Measurements from ENCODE around the gene BTN2A1. TPM values are rescaled to one million over a fixed set of nuclear protein-coding genes. Genes with fewer than 3 reads are reported as not detected.
"Not testable (repeated sequence)": the region's sequence is repeated elsewhere in the genome, so short reads cannot be mapped to it uniquely, and the experiment has no call there.

Gene BTN2A1
- total RNA-seq, 2 experiments from 2014 or later = 21.9 to 22.7 TPM

DNA sequence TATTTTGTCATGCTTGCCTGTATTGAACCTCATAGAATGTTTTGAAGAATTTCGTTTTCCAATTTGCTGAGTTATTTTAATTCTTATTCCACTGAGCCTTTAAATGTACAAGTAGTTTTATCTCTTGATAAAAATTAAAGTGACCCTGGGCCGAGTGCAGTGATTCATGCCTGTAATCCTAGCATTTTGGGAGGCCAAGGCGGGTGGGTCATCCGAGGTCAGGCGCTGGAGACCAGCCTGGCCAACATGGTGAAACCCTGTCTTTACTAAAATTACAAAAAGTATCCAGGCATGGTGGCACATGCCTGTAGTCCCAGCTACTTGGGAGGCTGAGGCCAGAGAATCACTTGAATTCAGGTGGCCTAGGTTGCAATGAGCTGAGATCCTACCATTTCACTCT is 3.6 kb downstream of the BTN2A1 start:
- CTCF ChIA-PET, POLR2A ChIA-PET: not testable (repeated sequence)

DNA sequence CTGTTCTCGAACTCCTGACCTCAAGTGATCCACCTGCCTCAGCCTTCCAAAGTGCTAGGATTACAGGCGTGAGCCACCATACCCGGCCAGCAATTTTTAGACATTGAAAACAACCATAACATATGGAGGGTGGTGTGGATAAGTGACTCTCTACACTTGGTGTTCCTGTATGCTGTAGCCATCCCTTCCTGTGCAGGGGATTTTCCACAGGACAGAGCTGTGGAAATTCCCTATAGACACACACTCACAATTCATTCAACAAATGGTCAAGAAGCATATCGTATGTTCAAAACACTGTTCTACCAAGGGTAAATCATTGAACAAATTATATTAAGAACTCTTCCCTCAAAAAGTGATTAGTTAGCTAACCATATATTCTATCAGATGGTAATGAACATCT is 6.3 kb downstream of the BTN2A1 start:
- CTCF ChIA-PET = interaction anchor here (1.5 kb wide), 1 partner anchor 18 kb away, joined by 4 read pairs; no protein-coding TSS in a partner anchor
- POLR2A ChIA-PET = no interaction called here

GRCh38 chr6:26464416-26465131 is 6.8 kb downstream of the BTN2A1 start:
- CTCF ChIA-PET = interaction anchor here (1.5 kb wide), 1 partner anchor 19 kb away, joined by 4 read pairs; no protein-coding TSS in a partner anchor

GRCh38 chr6:26465776-26466175 is 8.0 kb downstream of the BTN2A1 start:
- POLR2A ChIA-PET = no interaction called here
- CTCF ChIA-PET = no interaction called here

More at GRCh38 chr6:26464416-26465131, 6.8 kb downstream of the BTN2A1 start:
- POLR2A ChIA-PET = no interaction called here

DNA sequence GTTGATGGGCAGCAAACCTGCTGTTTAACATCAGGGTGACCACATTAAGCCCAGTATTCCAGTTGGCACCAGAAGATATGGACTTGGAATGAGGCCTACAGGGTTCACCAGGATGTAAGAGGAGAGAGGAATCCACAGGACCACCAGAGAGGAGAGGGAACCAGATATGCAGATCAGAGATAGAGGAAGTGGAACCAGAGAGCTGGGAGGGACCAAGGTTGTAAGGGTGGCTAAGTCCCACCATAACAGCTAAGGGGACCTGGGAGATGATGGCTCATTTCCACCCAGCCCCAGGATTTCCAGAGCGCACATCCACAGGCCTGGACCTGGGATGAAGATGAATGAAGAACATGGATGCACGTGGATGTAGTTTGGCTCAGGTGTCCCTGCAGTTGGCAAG is 11.1 kb downstream of the BTN2A1 start:
- CTCF ChIA-PET = interaction anchor here (0.6 kb wide), 1 partner anchor 1221 kb away, joined by 3 read pairs; no protein-coding TSS in a partner anchor

DNA sequence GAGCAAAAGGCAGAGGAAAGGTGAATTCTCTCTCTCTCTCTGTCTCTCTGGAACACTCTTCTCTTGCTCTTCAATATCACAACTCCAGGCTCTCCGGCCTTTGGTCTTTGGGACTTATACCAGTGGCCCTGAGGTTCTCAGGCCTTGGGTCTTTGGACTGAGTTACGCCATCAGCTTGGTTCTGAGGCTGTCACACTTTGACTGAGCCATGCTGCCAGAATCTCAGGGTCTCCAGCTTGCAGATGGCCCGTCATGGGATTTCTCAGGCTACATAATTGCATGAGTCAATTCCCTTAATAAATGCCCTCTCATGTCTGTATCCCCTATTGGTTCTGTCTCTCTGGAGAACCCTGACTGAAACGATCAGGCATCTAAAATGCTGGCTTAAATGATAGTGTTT is 12.9 kb downstream of the BTN2A1 start:
- ChIA-PET CTCF (no interaction called here), POLR2A (no interaction called here)

More for the DNA sequence above, 11.1 kb downstream of the BTN2A1 start:
- POLR2A ChIA-PET = no interaction called here

- ChIA-PET CTCF (no interaction called here), POLR2A (no interaction called here)
Measured at GRCh38 chr6:26471970-26472369, 14.2 kb downstream of the BTN2A1 start.

- ChIA-PET POLR2A (no interaction called here), CTCF (interaction anchor here (1.2 kb wide), 1 partner anchor 79 kb away, joined by 4 read pairs; no protein-coding TSS in a partner anchor)
Measured at GRCh38 chr6:26472549-26473290, 15.0 kb downstream of the BTN2A1 start.

GRCh38 chr6:26473429-26473757 is 15.6 kb downstream of the BTN2A1 start:
- ChIA-PET CTCF (interaction anchor here (1.0 to 1.2 kb wide), 2 partner anchors 78 to 132 kb away, joined by 3 to 4 read pairs; no protein-coding TSS in a partner anchor), POLR2A (interaction anchor here (0.6 kb wide), 1 partner anchor 73 kb away, joined by 6 read pairs; no protein-coding TSS in a partner anchor)

- CTCF ChIA-PET = interaction anchor here (1.0 to 1.2 kb wide), 2 partner anchors 77 to 132 kb away, joined by 3 to 4 read pairs; no protein-coding TSS in a partner anchor
- POLR2A ChIA-PET = interaction anchor here (0.6 to 1.2 kb wide), 2 partner anchors 28 to 73 kb away, joined by 6 to 8 read pairs; no protein-coding TSS in a partner anchor
Measured at GRCh38 chr6:26473758-26474438, 16.1 kb downstream of the BTN2A1 start.

- POLR2A ChIA-PET = interaction anchor here (1.2 kb wide), 1 partner anchor 28 kb away, joined by 8 read pairs; no protein-coding TSS in a partner anchor
- CTCF ChIA-PET = no interaction called here
Measured at GRCh38 chr6:26474439-26474881, 16.7 kb downstream of the BTN2A1 start.

DNA sequence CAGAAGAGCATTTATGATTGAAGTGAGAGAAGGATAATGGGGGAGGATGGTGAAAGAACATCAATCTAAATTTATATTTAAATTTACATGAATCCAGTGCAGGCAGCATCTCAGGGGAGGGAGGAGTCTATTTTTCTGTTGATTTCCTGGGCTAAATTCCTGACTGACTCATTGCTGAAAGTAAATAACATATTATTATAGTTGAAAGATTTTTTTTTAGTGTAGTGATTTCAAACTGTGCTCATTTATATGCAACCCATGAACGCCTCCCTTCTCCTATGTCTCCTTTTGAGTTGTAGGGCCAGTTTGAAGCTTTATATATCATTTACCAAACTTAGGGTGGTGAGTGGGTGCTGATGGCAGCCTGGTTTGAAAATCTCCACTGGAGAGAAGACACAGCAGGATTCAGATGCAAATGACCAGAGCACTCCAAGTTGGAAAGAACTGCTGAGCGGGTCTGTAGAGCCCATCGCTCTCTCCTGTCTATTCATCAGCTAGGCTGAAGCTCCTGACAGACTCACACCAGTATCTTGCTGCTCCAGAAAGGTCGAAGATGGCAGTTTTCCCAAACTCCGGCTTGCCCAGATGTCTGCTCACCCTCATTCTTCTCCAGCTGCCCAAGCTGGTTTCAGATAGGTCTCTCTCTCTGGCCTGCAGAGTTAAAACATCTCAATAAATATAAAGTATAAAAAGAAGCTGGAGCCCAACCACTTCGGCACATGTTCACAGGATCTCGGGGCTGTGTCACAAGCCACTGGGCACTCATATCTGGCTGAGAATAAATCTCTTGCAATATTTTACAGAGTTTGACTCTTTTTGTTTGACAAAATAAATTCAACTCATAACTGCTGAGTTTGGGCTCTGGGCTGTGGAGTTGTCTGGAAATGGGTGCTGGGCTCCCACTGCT is 18.3 kb downstream of the BTN2A1 start:
- CTCF ChIA-PET = interaction anchor here (1.2 kb wide), 2 partner anchors 19 to 135 kb away, joined by 3 read pairs; no protein-coding TSS in a partner anchor
- POLR2A ChIA-PET = no interaction called here

GRCh38 chr6:26476896-26477295 is 19.1 kb downstream of the BTN2A1 start:
- ChIA-PET CTCF (interaction anchor here (1.2 kb wide), 2 partner anchors 18 to 136 kb away, joined by 3 read pairs; no protein-coding TSS in a partner anchor), POLR2A (no interaction called here)

DNA sequence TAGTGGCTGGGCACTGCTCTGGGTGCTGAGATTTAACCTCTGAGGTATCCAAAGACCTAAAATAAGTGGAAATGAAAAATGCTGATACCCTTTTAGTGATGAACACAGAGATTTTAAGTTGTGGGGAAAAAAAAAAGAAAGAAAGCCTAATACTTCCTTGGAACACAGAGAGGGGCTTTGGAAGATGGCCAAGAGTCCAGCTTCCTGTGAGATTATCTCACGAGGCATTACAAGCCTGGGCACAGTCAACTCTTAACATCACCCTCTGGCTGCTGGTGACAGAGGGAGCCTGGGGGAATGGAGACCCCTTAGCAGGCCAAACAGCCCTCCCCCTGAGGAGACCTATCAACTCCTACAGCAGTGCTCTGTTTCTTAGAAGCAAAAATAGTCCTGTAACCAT is 19.7 kb downstream of the BTN2A1 start:
- CTCF ChIA-PET = interaction anchor here (1.2 kb wide), 1 partner anchor 17 kb away, joined by 3 read pairs; no protein-coding TSS in a partner anchor
- POLR2A ChIA-PET = no interaction called here

GRCh38 chr6:26478100-26478984 is 20.6 kb downstream of the BTN2A1 start:
- POLR2A ChIA-PET = no interaction called here
- CTCF ChIA-PET = no interaction called here

- POLR2A ChIA-PET = no interaction called here
- CTCF ChIA-PET = no interaction called here
Measured at GRCh38 chr6:26478985-26479278, 21.2 kb downstream of the BTN2A1 start.

DNA sequence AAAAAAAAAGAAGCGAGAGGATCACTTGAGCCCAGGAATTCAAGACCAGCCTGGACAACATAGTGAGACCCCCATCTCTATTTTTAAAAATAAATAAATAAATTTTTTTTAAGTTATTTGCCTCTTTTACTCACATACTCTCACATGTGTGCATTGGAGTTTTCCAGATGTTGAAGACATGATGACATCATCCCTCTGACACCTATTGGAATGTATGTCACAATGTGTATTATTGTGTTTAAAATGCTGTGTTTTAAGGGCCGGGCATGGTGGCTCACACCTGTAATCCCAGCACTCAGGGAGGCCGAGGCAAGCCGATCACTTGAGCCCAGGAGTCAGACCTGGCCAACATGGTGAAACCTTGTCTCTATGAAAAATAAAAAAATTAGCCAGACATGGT is 24.6 kb downstream of the BTN2A1 start:
- ChIA-PET POLR2A (no interaction called here), CTCF (interaction anchor here (0.7 kb wide), 1 partner anchor 147 kb away, joined by 3 read pairs; no protein-coding TSS in a partner anchor)

DNA sequence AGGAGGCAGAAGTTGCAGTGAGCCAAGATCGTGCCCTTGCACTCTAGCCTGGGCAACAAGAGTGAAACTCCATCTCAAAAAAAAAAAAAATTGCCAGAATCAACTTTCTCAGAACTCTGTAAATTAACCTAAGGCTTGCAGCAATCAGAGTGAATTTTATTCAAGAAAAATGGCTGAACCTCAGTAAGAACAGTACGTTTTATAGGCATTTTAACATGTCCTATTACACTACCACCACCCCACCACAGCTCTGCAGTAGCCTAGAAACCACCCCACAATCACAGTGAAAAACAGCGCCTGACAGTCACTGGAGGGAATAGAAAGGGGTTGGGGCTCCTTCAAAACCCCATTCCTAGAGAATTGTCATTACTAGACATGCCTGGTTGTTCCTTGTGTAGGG is 26.0 kb downstream of the BTN2A1 start:
- POLR2A ChIA-PET = no interaction called here
- CTCF ChIA-PET = no interaction called here

All from activated CD8-positive, alpha-beta memory T cell treated with anti-CD3 and anti-CD28 coated beads for 36 hours (primary cell).